NCI-H526 (cell line): ENCODE data around the gene RNPEPL1.
"Not testable (repeated sequence)": the region's sequence is repeated elsewhere in the genome, so short reads cannot be mapped to it uniquely, and the experiment has no call there.

Experiments
- DNase-seq, 2 experiments: peaks; one replicate each; lab custom pipeline; 2025; lab: John Stamatoyannopoulos, UW

RNPEPL1 gene

DNA sequence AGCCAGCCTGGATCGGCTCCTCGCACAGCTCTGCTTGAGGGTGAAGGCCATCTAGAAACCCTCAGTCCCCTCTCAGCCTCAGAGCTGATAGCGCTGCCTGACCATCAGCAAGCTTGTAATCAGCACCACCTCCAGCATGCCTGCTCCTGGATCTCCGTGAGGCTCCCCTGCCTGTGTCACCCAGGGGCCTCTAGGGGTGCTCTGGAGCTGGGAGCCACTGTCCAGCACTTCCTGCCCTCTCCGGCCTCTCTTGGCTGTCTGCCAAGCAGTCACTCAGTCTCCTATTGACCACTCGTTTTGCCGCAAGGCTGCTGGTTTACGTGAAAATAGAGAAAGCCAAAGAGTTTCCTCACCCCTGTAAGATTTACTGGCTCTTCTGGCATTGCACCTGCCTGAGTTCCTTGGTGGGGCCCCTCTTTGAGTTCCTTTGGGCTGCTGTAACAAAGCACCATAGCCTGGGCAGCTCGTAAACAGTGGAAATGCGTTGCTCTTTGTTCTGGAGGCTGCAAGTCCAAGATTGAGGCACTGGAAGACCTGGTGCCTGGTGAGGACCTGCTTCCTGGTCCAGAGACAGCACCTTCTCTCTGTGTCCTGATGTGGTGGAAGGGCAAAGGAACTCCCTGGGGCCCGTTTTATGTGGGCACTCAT lies 36.1 kb downstream of the RNPEPL1 start:
- DNase-seq: peak in 1 of 2 experiments; percentile 33

DNA sequence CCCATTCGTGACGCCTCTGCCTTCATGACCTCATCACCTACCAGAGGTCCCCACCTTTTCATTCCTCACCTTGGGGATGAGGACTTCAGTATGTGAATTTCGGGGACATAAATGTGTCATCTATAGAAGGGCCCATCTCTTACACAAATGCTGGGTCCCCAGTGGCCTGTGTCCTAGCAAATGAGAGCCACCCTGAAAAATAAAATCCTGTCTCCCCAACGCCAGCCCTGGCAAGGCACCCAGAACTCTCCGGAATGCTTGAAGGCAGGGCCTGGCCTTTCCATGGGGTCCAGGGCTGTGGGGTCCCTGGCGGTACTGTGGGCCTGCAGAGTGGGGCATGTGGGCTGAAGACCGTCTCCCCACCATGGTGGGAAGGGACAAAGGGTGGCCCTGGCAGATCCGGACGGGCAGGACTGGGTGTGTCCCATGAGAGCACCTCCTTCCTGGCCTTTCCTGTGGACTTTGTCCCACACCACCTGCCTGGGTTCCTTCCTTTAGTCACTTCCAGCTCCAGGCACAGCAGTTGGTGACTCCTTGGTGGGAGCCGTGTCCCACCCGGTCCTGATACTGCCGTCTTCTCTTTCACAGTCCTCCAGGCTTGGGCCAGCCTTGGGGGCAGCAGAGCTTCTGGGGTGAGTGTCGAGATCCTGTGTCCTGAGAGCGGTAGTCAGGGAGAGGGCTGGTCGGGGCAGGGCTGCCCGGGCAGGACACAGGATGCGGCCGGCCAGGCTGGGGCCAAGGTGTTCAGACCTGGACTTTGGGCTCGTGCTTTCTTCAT lies 36.8 kb downstream of the RNPEPL1 start:
- no peak for DNase-seq

DNA sequence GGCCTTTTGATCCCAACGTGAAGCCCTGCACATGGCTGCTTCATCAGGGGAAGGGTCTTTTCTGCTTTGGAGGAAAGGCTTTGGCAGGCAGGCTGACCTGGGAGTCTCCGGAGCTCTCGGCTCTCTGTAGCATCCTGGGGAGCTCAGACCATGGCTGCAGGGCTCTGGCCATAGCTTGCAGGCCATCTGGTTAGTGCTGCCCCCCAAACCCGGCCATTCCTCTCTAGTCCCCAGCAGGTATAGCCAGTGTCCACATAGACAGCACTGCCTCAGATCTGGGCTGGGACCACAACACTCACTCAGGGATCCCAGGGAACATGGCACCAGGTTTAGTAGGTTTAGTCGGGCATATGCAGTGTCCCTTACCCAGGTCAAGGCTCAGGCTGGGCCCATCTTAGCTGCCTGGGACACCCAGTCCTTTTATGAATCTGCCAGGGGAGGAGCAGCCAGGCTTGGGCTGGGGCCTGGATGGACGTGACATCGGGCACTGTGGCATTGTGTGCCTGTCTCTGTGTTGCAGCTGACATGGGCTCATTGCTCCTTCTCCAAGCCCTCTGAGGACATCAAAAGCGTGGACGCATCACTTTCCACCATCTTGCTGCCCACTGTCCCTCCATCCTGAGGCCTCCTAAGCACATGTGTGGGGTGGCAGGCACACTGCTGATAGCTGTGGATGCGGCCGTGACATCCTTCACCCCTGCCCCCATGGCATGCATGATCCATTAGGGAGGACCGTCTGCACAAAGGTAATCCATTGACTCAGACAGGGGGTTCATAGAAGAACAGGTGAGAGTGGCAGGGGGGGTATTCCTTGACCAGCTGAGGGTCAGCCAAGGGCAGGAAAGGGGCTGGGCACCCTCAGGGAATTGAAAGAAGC lies 37.8 kb downstream of the RNPEPL1 start:
- DNase-seq: no peak

DNA sequence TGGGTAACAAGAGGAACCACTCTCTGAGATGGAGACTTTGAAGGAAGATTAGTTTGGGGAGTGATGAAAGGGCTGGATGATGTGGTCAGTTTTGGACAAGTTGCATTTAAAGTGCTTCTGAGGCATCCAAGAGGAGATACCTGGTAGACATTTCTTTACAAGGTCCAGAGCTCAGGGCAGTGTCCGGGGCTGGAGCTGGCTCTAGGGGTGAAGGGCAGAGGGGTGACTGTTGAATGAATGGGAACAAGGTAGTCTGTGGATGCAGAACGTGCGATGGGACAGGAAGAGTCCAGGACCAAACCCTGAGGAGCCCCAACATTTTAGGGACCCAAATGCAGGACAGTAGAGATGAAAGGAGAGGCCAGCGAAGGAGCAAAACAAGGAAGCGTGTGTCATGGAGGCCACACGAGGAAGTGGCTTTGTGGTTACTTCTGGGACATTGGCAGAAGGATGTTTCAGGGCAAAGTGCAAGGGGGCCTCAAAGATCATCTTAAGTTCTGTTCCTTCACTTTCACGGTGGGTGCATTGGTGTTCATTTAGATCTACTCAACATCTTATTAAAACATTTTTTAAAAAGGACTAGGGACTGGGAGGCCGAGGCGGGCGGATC lies 43.4 kb downstream of the RNPEPL1 start:
- no peak for DNase-seq

DNA sequence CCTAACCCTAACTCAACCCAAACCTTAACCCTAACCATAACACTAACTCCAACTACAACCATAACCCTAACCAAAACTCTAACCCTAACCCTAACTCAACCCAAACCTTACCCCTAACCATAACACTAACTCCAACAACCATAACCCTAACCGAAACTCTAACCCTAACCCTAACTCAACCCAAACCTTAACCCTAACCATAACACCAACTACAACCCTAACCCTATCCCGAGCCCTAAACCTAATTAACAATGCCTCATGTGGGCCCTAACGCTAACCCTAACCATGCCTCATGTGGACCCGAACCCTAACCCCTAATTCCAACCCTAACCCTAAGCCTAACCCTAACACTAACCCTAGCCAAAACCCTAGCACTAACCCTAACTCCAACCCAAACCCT lies 45.5 kb downstream of the RNPEPL1 start:
- no peak for DNase-seq

DNA sequence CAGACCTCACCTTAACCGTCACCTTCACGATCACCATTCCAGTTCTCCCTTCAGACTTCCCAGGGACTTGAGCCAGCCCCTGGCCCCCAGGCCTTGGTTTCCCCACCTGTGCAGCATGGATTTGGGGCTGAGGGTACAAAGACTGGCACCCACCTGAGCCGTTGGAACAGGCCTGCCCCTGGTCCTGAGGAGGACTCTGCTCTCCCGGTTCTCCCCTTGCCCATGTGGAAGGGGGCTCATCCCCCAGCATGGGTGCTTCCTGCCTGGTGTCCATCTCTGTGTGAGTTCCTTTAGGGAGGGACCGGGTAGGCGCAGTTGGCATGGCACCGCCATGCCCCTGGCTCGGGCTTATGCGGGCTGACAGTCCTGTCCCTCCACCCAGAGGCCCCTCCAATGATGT lies 46.1 kb downstream of the RNPEPL1 start:
- DNase-seq: no peak

DNA sequence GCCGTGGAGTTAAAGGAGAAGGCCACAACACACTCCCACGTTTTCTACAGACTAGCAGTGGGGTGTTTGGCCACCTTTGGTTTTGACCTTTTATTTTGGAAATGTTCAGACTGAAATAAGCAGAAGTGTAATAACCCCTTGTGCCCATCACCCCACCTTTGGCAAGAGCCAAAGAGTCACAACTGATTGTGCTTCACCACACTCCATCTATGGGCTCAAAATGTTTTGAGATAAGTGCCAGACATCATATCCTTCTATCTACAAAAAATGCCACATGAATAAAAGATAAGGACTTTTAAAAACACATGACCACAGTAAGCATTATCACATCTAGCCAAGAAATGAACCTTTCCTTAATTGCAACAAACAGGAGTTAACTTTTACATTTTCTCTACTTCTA lies 47.1 kb downstream of the RNPEPL1 start:
- DNase-seq: no peak

DNA sequence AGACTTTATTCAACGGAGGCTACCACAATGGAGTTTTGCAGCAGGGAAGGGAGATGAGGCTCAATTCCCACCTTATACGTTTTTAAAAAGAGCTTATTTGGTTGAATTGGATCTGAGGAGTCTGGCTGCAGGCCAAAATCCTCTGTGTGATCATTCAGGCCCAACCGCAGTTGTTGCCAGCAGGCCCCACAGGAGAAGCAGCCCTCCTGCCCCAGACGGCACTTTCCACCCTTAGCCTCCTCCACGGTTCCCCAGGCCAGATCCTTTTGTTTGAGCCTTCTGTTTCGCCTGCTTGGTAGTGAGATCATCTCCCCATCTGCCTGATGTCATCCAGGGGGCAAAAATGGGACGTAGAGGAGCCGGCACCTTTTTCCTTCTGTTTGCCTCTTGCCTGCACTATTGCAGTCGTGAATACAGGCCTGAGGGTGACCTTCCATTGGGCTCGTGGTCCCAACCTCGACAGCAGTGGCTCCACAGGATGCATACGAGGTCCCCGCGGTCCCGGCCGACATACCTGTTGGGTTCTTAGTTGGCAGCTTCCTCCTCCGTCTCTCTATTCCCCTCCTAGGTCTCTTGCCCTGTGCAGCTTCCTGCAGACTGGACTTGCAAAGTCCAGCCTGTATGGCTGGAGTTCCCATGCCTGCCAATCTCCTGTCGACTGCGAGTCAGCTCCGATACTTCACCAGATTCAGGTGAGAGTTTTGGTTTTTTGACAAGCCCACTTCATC lies 47.7 kb downstream of the RNPEPL1 start:
- DNase-seq: no peak

DNA sequence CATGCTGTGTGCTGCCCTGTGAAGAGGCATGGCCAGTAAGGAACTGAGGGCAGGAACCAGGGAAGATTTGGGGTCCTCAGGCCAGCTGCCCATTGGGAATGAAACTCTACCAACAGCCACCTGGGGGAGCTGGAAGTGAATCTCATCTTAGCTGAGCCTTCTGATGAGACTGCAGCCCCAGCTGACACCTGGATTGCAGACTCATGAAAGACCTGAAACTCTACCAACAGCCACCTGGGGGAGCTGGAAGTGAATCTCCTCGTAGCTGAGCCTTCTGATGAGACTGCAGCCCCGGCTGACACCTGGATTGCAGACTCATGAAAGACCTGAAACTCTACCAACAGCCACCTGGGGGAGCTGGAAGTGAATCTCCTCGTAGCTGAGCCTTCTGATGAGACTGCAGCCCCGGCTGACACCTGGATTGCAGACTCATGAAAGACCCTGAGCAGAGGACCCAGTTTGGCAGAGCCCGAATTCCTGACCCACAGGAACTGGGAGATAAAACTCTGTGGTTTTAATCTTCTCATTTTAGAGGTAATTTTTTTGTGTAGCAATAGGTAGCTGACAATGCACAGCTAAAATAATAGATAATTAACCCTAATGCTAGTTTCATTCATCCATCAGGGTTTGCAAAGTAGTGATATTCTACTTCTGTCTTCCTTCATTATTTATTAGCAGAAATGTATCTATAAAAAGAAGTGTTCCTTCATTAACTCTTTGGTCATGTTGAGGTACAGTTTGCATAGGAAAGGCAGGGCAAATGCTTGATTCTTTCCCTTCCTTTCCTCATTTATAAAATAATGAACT lies 48.8 kb downstream of the RNPEPL1 start:
- DNase-seq: not testable (repeated sequence)

DNA sequence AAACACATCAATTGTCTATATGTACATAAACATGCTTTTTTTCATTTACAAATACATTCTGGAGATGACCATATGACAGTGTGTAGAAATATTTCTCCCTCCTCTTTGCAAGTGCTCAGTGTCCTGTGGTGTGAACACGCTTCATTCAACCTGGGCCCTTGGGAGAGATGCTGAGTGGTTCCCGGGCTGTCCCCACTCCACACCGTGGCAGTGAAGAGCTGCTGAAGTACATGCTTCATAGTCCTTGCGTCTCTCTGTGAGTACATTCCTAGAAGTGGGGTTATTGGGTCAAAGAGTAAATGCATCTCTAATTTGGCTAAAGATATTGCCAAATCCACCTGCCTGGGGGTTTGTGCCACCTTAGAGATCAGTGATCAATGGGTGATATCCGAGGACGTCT lies 50.5 kb downstream of the RNPEPL1 start:
- DNase-seq: no peak

DNA sequence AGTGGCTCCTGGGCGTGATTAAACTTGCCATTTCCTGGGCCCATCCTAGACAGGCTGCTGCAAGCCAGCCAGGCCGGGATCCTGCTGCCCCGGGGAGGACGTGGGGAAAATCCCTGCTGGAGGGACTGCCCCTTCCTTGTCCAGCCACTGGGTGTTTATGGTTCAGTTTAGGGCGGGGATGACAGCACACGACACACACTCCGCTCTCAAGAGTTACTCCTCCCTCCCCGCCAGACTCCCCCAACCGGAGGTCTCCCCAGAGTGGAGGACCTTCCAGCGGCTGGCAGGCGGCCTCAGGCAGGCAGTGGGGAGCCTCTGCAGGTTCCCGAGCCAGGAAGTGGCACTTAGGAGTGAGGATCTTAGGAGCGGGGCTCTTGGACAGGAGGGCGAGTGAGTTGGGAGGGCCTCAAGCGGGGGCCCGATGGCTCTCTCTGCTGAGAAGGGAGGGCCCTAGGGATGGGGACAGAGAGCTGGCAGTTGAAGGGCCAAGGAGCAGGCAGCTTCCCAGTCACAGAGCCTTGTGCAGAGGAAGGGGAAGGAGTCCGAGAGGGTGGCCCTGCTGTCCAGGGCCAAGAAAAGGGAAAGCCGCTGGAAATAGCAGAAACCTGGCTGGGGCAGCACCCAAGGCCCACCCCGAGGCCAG lies 51.3 kb downstream of the RNPEPL1 start:
- no peak for DNase-seq

DNA sequence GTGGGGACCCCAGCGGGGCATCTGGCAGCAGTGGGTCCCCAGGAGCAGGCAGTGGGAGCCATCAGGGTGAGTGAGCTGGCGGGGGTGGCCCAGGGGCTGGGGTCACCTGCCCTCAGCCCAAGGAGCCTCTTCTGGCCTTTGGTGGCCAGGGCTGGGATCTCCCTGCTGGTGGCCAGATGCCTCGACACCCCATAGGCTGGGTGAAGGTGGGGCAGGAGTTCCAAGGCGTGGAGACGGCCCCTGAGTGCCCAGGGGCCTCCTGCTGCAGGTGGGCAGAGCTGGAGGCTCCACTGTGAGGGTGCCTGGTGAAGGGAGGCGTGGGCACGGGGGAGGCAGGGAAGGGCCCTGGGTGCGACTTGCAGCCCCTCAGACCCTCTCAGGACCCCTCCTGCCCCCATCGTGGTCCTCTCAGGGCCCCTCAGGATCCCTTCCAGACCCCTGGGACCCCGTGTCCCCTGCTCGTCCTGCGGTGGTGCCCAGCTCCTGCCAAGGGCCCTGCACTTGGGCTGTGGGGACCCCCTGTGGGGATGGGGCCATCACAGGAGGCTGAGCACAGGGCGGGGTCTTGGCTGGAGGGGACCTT lies 52.0 kb downstream of the RNPEPL1 start:
- no peak for DNase-seq

DNA sequence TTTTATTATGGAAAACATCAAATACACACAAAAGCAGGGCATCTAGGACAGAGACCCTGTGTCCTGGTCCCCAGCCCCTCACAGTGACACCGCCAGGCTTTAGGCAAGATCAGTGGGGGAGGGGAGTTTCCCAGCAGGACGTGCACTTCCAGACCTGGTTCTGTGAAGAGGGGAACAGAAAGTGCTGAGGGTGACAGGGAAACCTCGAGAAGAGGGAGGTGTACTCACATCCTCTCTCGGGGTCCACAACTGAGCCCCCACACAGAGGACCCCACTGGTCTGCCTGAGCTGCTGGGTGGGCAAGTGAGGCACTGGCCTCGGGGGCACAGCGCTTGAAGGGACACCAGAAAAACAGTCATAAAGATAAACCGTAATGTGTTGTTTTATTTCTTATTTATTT lies 52.6 kb downstream of the RNPEPL1 start:
- DNase-seq: no peak

DNA sequence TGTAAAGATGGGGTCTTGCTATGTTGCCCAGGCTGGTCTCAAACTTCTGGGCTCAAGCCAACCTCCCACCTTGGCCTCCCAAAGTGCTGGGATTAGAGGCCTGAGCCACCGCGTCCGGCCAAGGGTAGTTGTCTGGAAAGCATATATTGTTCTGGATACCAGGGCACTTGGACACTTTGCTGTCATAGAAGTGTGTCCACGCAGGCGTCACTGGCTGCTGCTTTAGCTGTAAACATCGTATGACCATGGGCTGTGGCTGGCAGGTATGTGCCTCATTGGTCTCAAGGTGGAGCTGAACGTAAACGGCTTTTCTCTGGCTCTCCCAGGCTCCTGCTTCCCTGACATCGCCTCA lies 53.8 kb downstream of the RNPEPL1 start:
- no peak for DNase-seq

DNA sequence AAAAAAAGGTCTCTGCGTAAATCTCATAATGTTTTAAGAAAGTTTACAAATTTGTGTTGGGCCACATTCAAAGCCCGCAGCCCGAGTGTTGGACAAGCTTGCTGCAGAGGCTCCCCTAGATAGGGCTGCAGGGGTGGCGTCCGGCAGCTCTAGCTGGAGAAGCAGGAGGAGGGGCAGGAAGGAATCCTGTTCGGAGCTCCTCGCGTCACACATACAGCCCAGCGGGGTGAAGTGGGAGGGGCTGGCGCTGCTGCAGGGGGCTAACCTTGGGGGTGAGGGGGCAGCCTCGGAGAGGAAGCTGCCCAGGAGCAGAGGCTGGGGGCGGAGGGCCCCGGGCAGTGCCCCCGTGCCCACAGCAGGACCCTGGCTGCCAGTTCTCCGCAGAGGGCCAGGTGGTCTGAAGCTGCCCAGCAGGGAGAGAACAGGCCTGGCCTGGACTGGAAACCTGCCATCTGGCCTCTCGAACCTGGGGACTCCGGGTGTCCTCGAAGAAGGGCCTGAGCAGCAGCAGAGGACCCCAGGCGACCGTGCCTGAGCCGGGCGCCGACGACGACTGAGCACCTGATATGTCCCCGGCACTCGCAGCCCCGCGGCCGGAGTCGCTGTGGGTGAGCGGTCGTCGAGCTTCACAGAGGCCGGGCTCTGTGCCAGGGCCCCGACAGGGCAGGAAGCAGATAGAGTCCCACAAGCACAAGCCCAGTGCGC lies 54.4 kb downstream of the RNPEPL1 start:
- no peak for DNase-seq

DNA sequence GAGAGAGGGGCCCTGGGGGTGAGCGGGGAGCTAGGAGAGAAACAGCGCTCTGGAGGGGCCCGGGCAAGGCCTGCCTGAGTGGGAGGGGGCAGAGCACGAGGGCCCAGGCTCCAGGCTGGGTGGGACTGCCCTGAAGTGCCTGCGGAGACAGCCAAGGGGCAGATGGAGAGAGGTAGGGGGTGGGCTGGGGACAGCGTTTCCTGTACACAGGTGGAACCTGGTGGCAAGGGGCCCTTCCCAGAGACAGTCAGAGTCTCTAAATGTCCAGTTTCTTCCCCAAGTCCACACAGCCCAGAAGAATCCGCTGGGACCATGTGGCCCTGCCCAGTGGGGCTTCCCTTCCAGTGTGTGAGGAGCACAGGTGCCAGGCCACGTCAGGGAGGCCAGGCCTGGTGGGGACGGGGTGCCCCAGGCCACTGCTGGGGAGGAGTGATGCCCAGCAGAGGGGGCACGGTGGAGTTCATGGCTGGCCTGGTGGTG lies 55.3 kb downstream of the RNPEPL1 start:
- DNase-seq: no peak

DNA sequence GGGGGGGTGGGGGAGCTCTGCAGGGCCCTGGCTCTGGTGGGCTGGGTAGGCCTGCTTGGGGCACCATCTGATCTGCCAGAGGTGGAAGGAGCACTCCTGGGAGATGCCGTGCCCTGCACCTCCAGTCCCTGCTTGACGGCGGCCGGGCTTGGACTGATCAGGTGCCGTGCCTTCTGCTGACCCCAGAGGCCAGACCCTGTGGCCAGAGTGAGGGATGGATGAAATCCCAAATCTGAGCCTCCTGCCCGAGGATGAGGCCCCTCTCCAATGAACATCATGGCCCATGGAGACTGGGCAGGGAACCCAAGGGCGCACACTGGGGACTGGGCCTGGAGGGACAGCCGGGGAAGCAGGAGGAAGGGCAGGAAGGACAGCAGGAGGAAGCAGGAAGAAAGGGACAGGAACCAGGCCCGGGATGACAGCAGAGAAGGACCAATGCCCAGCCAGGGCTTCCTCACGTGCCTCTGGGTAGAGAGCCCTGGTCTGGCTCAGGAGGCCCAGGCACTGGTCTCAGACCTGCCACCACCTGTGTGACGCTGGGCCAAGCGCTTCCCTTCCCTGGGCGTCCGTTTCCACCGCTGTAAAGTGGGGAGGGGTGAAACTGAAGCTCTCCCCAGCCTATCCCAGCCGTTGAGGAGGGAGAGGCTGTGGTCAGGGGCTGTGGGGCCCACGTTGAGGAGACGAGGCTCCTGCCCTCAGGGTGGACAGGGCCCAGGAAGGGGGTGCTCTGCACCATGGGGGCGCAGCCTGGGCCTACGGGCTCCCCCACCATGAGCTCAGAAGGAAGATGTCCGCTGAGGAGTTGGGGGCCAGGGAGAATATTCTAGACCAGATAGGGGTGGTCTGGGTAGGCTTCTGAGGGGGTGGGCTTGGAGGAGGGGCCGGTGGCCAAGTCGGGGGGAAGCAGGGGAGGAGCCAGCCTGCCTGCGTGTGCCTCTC lies 56.0 kb downstream of the RNPEPL1 start:
- DNase-seq: no peak
